COLO829 (cell line): ENCODE data around the gene SLC35B3.
A peak's percentile ranks its signal among the peaks of the same experiment; 100 is the strongest.
"Not testable (repeated sequence)": the region's sequence is repeated elsewhere in the genome, so short reads cannot be mapped to it uniquely, and the experiment has no call there.

Experiments
- DNase-seq: peaks from one replicate; pipeline ENCODE4 v3.0.0; 2012; ENCODE audit warnings: low spot score

SLC35B3 gene

DNA sequence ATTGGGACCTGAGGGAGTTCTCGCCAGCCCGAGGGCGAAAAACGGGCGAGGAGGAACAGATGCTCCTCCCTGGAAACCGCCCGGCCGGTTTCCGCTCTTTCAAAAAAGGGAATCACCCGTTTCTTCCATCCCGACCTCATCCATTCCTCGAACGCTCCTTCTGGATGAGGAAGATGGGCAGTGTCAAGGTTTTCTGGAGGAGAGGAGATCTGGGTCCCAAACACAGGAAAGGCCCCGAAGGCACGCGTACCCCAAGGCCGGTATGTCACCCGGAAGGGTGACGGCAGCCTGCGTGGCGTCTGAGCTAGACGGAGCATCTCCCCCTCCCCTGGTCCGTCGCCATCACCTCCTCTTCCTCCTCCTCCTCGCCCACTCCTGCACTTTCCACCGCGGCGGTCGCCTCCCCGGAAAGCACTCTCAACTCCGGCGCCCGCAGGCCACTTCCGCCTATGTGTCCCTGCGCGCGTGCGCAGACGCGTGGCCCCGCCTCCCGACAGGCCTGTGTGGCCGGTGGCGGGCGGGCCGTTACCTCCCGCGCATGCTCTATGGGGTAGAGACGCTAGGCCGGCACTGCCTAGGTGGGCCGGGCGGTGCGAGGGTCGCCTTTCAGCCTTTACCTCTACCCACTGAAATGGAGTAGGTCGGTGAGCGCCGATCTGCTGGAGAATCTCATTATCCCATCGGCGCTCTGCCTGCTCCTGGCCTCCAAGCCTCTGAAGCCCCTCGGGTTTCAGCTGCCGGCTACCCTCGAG, at the start of gene SLC35B3:
SLC35B3 (minus strand) TSS at position 453 of the 752 bp plus-strand sequence.
- DNase-seq: peak; percentile 98

DNA sequence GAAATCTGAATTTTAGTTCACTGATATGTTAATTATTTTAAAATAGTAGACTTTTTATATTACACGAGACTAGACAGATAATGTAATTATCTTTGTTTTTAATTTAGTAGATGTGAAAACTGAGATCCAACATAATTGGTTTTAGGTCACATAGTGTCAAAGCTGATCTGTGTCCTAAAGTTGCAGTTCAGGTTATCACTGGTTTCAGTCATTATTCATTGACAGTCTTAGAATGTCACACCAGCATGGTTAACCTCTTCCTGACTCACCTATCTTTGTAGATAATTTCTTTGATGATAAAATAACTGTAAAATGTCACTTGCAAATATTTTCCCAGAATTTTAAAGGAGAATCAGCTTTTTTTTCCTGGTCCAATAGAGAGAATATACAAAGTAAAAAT, 48.3 kb upstream of the SLC35B3 start:
- no peak for DNase-seq

DNA sequence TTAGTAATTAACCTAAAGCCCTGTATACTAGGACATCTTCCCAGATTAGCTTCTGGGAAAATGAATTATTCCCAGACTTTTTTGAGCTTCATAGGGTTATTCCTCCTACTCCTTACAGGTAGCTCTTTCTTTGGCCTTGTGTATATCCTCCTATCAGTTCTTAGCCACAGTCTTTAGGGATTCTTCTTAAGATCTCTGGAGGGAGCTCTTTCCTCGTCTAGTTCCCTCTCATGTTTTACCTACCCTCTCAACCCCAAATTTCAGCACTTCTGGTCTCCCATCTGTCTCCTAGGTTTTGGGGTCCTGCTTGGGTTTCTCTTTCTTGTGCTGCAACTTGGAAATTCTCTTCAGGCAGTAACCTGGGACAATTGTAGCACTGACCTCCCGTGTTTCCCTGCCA, 46.4 kb upstream of the SLC35B3 start:
- DNase-seq: no peak

DNA sequence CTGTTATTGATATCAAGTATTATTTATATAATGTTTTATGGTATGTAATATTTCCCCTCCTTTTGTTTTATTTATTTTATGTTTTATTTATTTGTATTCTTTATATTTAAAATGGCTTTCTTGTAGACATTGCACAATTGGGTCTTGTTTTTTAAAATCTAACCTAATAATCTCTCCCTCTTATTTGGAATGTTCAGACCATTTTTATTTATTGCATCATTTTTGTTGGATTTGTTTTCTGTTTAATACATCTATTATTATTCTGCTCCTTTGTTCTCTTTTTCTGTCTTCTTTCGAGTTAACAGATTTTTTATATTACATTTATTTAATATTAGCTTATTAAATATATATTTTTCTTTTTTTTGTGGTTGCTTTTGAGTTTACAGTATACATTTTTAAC, 43.1 kb upstream of the SLC35B3 start:
- no peak for DNase-seq

DNA sequence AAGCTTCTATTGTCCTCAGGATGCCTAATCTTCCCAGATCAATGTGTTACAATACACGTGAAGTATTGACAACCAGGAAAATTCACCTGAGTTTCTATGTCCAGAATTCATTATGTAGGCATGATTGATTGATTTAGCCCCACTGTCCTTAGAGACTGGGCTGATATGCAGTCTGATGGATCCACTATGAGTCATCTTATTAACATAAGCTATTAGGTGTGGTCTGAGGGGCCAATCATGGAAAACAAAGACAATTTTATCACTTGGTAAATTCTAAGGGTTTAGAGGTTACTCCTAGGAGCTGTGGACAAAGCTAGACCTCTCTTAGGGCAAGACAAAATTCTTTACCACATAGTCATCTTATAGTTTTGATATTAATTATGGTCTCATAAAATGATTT, 41.3 kb upstream of the SLC35B3 start:
- DNase-seq: no peak

DNA sequence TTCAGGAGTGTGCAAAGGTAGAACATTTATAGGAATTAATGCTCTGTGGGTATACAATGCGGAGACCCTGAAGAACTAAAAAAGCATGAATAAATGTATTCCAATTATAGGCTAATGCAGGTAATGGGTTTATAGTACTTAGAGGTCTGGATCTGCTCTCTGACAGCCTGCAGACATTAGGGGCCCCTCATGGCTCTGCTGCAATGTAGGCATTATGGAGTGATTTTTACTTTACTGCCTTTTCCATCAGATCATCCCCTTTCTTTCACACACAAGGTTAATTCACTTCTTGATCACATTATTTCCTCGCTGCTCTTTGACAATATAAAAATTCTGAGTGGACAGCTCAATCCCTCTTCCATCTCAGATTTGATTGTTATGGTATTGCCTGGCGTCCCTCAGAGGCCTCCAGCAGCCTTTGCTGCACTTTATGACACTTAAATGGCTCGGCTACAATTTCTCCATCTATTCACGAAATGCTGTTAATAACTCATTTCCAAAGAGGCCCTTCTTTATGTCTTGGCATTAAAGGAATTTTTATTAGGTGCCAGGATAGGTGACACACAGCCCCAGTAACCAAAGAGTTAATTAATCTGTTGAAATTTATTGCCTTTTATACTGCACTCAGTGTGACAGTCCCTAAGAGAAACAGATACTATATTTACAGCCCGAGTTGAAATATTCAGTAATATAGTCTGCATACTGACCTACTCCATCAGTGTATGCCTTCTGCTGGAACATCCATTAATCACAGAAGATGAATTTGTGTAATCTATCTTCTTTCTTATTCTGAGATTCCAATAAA, 33.4 kb upstream of the SLC35B3 start:
- no peak for DNase-seq

DNA sequence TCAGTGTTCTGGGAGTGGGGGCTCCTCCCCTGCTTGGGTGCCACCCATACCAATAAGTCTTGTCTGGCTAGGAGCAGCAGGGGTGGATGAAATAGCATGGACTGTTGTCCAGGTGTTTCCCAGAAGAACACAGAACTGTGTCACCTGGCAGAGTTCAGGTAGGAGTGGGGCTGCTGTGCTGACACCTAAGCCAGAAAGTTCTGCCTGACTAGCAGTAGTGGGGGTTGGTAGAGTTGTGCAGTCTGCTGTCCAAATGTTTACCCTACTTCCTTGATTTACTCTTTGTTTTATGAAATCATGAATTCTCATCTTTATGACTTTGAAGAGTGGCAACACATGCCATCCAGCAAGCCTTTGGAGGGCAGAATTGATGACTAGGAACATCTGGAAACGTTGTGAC, 27.3 kb upstream of the SLC35B3 start:
- no peak for DNase-seq

DNA sequence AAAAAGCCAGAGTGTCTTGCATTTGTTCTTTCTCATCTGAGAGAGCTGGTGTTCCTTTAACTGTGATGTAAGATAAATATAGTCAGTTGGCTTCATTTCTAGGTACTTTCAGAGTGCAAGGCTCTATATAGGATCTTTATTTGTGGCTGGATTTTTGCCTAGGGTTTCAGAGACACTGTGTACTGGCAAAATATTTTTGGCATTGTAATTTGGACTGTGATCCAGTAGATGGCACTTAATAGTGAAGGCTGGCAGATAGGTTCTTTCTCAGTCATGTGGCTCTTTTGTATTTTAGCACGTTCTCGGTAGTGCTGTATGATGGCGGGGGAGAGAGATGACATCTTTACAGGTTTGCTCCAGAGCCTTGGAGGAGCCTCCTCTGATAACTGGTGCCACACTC, 26.8 kb upstream of the SLC35B3 start:
- no peak for DNase-seq

DNA sequence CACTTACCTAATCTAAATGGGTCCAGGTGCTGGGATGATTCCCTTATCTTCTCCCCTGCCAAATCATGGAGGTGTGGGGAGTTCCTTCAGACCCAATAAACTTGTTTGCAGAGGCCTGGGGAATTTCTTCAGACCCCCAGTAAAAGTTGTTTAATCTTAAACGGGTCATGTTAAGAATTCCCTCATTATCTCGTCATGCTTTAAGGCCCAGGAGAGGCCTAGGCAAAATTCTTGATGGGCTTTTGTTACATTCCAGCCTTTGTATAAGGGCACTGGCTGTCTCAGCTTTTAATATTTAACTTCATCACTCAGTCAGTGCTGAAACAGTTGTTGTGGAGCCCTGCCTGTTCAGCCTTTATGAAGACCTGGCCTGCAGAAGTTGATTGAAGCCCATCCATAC, 11.0 kb upstream of the SLC35B3 start:
- no peak for DNase-seq

DNA sequence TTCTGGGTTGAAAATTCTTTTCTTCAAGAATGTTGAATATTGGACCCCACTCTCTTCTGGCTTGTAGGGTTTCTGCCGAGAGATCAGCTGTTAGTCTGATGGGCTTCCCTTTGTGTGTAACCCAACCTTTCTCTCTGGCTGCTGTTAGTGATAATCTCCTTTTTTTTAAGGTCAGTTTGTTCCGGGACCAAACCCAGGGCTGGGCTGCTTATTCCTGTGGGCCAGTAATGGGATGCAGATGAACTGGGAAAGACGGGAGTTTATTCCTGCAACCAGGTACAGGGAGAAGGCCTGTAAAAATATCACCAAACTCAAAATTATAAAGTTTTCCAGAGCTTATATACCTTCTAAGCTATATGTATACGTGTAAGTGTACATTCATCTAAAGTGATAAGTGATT, 10.6 kb upstream of the SLC35B3 start:
- not testable (repeated sequence) for DNase-seq

DNA sequence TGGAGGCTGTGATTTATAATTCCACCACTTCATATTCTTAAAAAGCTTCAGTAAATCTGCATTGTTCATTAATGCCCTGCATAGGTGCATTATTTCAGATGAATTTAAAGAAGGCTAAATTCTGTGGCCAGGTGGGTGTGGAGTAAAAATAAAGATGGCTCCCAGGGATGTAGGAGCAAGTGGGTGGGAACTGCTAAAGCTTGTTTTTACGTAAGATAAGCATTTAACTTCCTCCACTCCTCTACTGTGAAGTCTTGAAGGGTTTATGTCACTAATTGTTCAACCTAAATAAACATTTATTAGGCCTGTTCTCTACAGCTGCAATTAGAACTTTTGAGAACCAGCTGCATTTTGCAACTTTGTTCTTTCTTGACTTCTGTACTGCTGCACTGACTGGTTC, 6.8 kb upstream of the SLC35B3 start:
- no peak for DNase-seq

DNA sequence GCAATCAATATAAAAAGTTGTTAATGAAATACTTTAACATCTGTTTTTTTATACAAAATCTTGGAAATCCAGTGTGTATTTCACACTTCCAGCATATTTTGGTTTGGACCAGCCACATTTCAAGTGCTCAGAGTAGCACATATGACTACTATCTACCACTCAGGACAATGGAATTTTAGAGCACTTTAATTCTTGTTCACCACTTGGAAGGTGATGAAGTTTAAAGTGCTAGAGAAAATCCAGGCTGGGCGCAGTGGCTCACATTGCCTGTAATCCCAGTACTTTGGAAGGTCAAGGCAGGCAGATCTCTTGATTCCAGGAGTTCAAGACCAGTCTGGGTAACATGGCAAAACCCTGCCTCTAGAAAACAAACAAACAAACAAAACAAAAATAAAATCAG, 6.1 kb upstream of the SLC35B3 start:
- DNase-seq: no peak

DNA sequence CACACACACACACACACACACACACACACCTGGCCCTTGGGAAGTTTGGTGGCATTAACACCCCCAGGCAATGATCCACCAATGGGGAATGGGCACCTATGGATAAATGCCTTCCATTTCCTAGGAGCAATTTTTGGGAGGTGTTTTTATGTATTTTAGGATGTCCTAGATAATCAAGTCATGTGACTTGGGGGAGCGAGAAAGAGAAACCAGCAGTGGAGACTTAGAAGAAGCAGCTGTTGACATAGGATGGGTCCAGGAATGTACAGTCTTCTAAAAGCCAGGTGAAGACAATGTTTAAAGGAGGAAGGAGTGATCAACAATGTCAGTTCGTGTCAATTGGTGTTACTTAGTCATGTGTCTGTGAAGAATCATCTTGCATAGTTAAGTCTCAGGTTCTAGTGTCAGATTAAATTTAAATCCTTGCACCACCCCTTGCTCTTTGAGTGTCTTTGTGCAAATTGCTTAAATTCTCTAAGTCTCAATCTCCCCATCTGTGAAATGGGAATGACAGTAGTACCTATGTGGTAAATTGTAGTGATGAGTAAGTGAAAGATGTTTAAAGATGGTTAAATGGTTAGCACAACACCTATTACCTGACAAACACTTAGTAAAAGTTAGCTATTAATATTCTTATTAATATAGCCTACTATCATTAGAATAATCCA, 4.4 kb upstream of the SLC35B3 start:
- DNase-seq: no peak

DNA sequence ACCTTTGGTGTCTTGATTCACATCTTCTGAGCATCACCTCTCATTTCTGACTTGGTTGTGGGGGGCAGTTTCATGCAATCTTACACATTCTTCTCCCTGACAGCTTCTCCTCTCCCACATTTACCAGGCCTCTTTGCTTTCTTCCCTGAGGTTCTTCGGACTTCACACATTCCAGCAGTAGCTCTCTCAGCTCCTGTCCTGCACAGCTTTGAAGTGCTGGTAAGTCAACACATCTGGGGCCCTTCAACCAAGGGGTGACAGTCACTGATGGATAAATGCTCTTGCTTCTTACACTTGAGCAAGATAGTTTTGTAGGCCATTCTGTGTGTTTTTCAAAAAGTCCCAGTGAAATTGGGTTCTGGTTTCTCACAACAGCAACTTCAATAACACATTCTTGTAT, 2.5 kb upstream of the SLC35B3 start:
- no peak for DNase-seq

DNA sequence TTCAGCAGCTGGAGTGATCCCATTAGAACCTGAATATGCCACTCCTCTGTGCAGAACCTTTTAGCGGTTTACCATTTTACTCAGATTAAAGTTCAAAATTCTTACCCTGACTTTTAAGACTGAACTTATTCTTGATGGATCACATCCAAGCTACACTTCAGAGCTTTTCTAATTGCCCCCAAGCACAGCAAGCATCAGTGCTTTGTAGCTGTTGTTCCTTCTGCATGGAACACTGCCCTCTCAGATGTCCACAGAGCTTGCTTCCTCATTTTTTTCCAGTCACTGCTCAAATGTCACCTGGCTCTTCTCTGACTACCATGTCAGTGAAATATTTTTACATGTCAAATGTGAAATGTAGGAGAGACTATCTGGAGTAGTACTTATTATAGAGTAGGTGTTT, 1.6 kb upstream of the SLC35B3 start:
- DNase-seq: no peak

DNA sequence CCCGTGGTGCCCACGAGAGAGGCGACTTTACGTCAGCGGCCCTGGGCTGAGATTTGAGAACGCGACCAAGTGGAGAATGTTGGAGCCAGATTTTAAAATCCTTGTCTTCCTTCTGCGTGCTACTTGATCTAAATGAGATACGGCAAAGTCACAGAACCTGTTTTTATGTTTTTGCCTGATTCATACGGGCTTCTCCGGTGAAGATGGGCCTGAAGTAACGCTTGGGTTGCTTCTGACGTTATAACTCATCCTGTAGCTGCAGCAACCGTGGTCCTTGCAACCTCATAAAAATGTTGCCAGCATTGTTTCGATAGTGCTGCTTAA, 462 bp upstream of the SLC35B3 start:
- no peak for DNase-seq

DNA sequence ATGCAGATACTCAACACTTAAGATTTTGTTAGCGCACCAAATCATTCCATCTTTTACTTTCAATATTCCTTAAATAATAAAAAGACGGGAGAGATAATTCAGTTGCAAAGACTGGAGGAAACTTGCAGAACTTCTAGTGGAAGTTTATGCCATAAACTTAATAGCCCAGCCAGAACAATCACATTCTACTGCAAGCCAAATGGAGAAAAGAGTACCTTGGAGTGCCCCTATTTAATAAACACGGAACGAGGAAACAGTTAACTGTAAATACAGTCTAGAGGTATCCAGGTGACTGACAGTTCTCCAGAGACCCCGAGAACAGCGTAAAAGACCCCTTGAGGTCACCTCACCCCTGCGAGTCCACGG, 635 bp downstream of the SLC35B3 start:
- DNase-seq: no peak

DNA sequence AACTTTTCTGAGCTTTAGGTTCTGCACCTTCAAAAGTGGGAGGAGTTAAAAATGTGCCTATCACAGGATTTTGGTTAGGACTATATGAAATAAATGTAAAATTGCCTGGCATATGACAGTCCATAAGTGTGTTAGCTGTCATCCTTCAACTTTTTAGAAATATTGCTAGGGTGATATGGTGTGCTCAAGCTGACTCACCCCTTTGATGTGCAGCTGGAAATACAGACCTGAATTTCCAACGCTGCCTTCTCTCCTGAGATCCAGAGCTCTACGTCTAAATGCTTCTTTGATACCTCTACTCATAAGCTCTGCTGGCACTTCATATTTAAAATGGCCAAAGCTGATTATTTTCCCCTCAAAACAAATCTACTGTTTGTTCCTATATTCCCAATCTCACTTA, 2.7 kb downstream of the SLC35B3 start:
- DNase-seq: no peak

DNA sequence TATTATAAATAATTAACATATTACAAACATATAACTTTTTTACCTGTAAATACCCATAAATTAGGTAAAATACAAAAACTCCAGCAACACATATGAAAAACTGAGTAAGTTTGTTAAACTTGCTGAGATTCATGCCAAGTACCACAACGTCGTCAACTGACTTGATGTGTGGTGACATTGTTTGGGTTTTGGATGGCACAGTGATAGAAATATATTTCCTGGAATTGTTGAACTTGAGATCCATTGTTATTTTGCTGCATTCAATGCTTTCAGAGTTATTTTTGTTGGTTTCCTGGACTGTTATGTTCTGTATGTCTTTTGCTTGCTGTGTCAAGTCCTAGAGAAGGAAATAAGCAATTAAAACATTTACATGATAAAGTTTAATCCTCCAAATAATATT, 5.5 kb downstream of the SLC35B3 start:
- DNase-seq: no peak

DNA sequence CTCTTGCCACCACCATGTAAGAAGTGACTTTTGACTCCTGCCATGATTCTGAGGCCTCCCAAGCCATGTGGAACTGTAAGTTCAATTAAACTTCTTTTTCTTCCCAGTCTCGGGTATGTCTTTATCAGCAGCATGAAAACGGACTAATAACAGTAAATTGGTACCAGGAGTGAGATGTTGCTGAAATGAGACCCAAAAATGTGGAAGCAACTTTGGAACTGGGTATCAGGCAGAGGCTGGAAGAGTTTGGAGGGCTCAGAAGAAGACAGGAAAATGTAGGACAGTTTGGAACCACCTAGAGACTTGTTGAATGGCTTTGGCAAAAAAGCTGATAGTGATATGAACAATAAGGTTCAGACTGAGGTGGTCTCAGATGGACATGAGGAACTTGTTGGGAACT, 8.8 kb downstream of the SLC35B3 start:
- not testable (repeated sequence) for DNase-seq

DNA sequence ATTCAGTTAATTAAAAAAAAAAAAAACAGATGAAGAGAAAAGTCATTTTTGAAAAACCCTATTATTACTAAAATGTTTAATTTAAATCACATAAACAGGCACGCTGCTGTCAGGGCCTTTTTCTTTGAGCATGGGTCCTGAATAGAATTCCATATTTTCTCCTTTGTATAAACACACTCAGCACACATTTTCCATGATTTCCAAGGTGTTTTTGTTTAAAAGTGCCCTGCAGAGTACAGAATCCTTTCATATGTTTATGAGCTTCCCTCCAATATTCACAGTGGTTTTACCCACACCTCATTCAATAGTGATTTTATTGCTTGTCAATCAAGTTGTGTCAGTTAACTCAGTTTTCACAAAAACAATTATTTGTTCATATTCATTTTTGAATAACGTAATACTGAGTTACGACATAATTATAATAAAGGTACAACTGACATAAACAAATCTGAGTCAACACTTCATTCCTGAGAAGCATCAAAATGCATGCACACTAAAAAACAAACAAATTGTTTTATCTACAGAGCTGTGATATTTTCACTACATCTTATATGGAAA, 15.2 kb downstream of the SLC35B3 start:
- no peak for DNase-seq

DNA sequence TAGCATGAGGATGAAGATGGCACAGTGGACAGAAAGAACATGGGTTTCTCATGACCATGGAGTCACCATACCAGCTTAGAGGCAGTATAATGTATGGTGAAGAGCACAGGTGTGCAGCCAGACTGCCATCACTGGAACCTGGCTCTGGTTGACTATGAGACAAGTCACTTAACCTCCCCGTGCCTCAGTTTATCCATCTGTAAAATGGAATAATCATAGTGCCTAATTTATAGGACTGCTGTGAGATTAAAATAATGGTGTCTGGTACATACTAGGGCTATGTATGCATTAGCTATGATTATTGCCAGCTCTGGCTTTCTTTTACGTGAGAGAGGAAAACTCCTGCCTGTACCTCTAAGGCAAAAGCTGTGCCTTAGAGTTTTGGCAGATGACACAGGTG, 19.4 kb downstream of the SLC35B3 start:
- no peak for DNase-seq

DNA sequence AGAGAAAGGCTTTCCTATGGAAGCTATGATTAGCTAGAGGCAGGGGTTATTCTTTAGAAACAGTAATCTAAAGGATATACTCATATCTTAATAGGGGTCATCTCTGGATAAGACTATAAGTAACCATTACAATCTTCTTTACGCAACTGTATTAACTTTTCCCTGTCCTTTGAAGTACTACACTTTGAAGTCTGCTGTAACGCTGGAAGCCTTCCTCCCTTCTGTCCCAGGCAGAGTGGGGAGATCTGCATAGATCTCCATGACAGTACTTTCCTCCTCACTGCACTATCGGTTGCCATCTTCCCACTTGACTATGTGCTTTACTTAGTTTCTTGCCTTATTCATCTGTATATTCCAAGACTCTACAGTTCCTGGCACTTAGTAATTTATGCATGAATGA, 20.1 kb downstream of the SLC35B3 start:
- DNase-seq: no peak
